Activated CD4-positive, alpha-beta T cell treated with anti-CD3 and anti-CD28 coated beads, Interleukin-10, Interleukin-2, amounts not matched to agents 100 ng/mL and 50 ng/mL, durations not matched to agents 16 hours and 8 hours (primary cell): ENCODE measurements around the gene ANGPTL2.
"Not testable (repeated sequence)": the region's sequence is repeated elsewhere in the genome, so short reads cannot be mapped to it uniquely, and the experiment has no call there.

Source experiments
- DNase-seq: peaks from one replicate; pipeline ENCODE4 v3.0.0-alpha.2; 2020

The ANGPTL2 gene

DNA sequence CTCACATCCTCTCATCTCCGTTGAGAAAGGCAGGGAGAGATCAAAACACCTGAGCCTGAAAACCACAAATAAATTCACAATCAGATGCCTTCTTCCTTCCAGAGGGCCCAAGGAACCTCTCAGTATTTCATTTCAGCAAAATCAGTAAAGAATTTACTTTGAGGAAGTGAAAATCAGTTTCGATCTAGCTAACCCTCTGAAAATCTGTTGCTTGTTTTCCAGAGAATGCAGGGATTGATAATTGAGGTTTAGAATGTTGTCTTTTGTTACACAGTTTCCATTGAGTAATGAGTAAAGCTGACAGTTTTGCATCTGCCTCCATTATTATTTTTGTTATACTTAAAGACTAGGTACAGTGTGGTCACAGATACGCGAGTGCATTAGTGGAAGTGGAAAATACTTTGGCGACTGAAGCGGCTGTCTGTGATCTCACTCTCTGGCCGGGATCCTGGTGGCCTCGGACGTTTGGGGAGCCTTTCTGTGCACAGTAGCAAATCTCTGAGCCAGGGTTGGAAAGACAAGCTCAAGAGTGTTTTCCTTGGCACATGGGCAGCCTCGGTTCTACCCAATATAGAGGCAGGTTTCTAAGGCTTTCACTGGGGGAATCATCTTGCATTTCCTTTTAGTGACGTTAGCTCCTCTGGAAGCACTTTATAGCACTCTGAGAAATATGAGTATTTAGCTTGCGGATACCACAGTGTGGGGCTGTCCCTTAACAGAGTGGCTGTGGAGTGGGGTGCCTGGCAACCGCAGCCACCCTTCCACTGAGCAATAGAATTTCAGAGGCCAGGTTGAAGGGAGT, 32.2 kb upstream of the ANGPTL2 start:
- peak; percentile 79 for DNase-seq

DNA sequence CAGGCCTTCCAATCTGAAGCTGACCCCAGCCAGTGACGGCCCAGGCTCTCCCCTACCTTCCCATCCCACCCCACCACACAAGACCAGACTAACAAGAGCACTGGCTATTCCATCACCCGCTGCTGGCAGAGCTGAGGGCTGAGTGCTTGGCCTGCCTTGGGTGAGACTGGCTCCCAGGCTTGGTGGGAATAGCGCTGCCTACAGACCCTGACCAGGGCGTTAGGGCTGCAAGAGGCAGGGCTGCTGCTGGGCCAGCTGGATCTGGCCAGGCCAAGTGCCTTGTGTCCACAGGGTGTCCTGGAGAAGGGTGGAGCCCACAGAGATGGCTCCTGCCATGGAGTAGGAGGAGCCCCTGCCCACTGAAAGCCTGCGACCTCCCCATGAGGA, 31.6 kb upstream of the ANGPTL2 start:
- no peak for DNase-seq

DNA sequence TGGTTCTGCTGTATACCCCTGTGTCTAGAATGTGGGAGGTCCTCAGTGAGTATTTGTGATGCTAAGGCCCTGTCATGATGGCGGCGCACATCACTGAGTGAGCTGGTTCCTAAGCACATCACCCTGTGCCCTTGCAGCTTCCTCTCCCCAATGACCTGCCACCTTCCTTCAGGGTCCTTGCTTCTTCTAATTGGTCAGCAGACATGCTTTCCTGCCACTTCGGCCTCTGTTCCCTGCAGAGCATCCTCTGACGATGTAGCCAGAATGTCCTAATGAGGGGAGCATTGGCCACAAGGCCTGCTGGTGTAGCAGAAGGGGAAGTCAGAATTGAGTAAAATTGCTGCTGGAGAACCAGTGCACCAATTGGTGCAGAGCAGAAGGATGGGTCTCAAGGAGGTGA, 31.1 kb upstream of the ANGPTL2 start:
- DNase-seq = no peak

DNA sequence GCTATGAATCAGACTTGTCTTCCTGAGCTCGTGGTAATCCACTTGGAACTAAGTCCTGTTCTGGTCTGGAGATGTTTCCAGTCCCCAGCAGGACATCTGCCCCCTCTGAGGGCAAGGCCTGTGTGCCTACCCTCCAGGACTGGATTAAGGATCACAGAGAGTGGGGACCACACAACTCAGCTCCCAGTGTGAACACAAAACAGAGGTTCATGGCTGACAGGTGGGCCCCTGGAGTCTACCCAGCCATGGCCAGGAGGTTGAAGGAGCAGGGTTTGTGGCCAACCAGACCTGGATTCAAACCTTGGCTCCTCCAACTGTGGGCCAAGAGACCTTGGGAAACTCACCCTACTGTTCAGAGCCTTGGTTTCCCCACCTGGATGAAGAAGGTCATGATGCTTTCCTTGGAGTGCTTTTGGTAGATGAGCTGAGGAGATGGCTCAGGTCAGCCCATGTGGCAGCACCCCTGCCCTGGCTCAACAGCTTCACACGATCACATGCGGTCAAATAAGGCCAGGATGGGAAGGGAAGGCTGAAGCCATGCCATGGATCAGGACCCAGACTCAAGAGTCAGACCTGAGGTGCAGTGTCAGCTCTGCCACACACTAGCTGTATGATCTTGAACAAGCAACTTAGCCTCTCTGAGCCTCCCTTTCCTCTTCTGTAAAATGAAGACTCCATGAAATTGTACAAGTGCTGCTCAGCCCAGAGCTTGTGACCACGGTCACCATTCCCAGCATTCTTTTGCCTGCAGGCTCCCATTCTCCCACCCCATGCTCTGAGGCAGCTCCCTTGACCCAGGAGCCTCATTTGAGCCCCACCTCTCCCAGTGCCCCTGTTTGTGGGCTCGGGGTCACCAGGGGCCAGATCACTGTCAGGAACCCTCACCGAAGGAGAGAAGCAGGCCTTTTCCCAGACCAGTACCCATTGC, 27.3 kb upstream of the ANGPTL2 start:
- DNase-seq = no peak

DNA sequence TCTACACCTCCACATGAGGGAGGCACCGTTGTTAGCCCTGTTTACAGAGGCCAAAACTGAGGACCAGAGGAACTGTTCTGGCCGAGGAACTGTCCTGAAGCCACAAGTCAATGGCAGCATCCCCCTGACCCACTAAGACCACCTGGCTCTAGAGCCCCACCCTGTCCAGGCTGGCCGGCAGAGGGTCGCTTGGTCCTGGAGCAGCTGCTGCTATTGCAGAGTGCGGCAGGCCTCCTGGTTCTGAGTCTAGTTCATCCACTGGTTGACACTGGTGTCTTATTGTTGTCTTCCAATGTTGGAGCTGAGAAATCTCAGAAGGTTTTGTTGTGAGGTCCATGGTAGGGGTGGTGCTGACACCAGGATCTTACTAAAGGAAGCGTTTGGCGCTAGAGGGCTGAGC, 26.6 kb upstream of the ANGPTL2 start:
- DNase-seq = no peak

DNA sequence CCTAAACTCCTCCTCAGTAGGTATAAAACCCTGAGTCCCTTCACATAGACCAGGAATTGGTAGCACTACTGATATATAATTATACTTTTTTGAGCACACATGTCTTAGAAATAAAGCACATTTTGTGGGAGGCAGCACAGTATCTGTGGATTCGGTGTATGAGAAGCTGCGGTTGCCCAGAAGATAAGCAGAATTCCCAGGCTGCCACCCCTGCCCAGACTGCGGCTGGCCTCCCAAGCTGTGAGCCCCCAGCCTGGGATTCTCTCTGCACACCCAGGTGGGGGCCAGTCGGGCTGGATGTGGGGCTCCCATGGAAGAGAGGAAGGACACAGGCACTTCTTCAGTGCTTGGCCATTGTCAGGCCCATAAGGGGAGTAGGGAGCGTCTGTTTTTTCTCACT, 25.6 kb upstream of the ANGPTL2 start:
- DNase-seq = no peak

DNA sequence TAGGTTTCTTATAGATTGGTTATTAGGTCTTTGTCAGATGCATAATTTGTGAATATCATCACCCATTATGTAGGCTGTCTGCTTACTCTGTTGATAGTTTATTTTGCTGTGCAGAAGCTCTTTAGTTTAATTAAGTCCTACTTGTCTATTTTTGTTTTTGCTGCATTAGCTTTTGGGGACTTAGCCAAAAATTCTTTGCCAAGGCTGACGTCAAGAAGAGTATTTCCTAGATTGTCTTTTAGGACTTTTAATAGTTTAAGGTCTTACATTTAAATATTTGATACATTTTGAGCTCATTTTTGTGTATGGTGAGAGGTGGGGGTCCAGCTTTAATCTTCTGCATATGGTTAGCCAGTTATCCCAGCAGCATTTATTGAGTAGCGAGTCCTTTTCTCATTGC, 24.8 kb upstream of the ANGPTL2 start:
- no peak for DNase-seq

DNA sequence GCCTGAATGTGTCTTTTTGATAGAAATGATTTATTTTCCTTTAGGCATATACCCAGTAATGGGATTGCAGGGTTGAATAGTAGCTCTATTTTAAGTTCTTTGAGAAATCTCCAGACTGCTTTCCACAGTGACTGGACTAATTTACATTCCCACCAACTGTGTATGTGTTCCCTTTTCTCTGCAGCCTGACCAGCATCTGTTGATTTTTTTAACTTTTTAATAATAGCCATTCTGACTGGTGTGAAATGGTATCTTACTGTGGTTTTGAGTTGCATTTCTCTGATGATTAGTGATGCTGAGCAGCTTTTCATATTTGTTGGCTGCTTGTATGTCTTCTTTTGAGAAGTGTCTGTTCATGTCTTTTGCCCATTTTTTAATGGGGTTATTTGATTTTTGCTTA, 24.4 kb upstream of the ANGPTL2 start:
- not testable (repeated sequence) for DNase-seq

DNA sequence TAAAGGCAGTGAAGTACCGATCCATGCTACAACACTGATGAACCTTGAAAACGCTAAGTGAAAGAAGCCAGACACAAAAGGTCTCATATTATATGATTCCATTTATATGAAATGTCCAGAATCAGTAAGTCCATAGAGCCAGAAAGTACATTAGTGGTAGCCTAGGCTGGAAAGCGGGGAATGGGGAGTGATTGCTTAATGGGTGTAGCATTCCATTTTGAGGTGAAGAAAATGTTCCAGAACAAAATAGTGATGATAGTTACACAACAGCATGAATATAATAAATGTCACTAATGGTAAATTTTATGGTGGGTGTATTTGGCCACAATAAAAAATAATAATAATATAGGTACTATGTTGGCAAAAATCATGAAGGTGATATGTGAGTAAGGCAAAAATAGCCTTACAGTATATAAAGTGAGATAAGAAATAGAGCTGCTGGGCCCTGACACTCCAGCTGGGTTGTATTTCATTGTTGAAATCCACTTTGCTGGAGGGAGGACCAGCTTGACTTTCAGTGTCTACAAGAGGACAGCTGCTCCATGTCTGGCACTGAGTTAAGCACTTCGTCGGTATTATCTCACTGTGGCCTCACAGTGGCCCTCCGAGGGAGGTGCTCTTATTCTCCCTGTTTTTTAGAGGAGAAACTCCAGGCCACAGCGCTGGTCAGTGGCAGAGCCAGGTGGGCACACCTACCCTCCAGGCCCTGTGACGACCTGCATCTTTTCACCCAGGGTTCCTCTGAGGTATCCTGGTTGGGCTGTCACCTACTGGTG, 22.4 kb upstream of the ANGPTL2 start:
- no peak for DNase-seq

DNA sequence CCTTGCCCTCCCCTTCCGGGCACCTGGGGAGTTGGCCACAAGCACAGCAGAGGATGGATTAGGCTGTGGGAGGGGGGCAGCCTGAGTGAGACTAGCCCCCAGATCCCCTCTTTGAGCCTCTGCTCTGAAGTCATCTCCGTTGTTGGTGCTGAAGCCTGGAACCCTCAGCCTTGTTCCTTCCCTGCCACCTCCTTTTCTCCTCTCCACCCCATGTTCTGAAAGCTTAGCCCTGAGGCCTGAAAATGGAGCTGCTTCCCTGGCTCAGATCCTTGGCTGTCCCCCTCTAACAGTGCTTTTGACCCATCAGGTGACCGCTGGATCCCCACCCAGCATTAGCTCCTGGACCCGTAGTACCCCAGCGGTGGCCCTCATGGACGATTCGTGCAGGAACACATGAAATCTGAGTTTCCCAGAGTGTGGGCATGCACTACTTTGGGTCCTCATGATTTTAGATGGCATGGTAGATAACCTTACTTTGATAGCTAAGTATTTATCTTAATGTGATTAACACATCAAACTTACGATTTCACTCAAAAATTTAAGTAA, 21.6 kb upstream of the ANGPTL2 start:
- no peak for DNase-seq

DNA sequence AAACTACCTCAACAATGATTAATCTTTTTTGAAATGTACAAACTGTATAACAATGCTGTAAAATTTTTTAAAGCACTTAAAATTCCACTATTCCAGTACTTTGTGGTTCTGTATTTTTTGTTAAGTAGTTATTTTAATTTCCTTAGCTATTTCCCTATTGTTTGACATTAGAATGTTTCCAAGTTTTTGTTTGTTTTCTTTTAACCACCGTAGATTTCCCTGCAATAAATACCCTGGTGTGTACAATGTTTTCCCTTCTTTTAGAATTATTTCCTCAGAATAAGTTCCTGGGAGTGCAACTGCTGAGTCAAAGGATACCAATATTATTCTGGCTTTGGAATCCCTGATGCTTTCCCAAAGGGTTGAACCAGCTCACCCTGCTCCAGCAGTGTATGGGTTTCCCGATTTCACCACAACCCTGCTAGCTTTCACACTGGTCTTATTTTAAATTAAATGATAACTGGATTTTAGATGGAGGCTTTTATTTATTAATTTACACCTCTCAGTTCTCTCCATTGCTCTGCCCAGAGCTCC, 20.6 kb upstream of the ANGPTL2 start:
- no peak for DNase-seq

DNA sequence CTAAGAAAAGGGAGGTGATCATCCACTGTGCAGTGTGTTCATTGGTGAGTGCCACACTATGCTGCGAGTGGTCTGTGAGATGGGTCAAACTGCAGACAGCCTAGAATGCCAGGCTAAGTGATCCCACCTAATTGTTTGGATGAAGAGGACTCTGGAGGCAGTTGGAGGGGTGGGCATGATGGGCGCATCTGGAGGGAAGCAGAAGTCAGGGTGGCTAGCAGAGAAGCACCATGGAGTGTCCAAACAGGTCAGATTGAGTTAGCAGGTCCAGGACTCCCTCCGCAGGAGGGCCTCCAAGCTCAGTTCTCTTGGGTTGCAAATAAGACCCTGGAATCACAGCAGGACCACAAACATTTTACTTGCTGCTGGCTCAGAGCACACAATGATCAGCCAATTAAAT, 19.9 kb upstream of the ANGPTL2 start:
- no peak for DNase-seq

DNA sequence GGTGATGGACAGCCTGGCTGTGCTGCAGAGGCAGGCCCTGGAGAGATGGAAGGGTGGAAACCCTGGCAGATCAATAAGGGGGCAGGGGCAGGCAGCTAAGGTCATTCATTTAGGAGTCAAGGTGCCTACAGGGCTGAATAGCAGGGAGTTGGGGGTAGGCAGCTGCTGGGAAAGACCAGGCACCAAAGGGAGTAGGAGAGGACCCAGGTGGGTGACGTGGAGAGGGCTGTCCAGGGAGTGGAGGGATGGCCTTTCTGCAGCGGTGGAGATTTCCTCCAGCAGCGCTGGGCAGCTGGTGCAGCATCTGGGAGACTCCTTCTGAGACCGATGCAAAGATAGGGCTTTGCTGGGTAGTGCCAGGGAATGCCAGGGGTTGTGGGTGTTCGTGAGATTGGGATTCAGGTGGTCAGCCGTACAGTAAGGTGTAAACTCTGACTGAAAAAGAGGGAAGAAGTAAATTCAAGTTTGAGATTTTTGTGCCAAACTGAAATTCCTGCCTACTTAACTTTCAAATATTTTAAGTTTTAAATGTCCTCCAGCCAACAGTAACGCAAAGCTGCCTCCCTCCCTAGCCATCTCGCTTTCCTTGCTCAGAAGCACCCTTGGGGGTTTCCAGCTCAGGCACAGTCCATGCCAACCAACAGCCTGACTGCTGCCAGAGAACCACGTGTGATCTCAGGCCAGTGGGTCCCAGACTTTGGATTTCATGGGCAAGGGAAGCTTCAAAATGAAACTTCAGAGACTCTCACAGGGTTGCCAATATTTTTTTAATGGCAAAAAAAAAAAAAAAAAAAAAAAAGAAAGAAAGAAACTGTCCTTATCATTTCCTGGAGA, 18.6 kb upstream of the ANGPTL2 start:
- DNase-seq = no peak

DNA sequence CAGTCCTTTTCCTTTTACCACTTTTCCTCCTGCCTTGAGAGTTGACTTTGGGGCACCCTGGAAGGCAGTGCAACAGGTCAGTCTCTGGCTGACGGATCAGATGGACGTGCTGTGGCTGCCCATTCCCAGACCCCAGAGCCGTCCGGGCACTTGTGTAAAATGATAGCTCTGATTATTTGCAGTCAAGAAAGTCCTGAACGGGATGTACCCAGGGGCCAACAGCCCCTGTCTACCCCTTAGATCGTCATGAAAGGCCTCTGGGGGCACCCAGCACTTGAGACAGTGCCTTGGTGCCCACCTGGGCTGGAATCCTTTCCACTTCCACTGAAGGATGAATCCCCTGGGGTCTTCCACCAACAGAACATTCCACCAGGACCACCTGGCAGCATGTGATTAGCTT, 17.7 kb upstream of the ANGPTL2 start:
- DNase-seq = no peak

DNA sequence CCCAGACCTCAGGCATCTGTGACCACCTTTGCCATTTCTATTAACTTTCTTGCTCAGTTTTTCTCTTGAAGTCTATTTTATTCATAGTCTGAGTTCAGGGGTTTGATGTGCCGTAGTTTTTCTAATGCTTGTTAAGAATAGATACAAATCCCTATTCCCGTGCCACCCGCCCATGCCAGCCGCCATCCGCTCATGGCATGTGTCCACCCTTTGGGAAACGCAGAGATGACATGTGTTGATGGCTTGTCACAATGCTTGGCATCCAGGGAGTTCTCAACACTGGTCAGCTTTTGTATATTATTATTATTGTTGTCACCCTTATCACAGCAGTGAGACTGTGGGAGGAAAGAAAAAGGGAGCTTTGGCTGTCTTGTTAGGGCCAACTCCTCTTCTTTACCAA, 17.3 kb upstream of the ANGPTL2 start:
- no peak for DNase-seq

DNA sequence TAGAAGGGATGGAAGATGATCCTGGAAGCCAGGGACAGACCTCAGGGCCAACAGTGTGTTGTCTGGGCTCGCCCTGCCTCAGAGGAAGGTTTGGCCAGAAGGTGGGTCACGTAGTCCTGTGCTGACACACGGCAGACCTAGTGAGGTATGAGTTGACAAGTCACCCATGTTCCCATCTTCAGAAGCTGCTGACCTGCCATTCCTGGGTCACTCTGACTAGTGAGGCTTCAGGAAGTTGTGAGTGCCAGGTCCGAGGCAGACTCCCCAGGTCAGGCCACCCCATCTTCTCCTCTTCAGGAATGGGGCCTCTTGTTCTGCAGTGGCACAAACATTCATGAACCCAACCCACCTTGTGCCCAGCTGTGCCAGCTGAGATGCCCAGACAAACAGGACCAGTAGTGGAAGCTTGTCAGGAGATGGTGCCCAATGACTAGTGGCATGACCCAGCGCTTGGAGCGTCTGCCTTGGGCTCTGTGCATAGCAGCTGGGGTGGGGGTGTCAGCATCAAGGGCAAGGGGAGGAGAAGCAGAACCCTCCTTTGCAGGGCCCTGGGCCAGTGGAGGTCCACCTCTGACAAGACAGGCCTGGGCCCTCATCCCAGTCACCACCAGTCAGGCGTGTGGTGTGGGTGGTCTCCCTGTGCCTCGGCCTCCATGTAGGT, 16.8 kb upstream of the ANGPTL2 start:
- DNase-seq = no peak

DNA sequence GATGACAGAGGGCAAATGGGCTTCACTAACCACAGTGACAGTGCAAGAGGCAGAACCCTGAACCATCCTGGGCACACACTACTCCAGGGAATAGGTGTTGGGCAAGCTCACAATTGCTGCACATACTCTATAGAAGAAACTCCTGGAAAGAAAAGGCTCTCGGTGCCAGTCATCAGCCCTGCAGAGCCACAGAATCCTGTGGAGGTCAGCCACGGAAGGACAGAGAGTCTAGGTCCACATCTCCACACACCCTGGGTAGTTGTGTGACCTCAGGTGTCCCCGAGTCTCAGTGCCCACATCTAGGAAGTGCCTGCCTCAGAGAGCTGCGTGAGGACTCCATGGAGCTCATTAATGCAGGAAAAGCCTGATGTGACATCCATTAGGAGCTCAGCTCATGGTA, 16.0 kb upstream of the ANGPTL2 start:
- DNase-seq = no peak

DNA sequence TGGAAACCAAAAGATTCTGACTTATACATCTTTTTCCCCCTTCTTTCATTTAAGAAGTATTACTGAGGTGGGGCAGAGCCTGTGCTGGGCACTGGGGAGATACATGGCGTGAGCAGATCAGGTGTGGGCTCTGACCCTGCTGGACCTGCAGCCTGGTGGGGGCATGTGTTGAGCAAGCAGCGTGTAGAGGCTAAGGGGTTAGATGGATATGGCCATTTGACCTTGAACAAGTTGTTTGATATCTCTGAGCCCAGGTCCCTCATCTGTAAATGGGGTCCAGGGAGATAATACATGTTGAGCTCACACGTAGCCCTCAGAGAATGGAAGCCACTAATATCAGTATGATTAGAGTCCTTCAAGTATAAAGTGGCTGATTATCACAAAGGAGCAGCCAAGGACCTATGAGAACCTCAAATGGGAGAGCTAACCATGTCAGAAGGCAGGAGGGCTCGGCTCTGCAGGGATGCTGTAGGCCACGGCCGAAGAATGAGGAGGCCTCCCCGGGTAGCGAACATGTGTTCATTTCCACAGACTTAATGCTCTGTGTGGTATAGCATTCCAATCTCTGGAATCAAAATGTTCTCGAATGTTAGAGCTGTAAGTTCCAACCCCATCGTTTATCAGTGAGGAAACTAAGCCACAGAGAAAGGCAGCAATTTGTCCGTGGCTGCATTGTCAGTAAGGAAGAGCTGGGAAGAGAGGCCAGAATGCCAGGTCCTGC, 15.4 kb upstream of the ANGPTL2 start:
- no peak for DNase-seq

DNA sequence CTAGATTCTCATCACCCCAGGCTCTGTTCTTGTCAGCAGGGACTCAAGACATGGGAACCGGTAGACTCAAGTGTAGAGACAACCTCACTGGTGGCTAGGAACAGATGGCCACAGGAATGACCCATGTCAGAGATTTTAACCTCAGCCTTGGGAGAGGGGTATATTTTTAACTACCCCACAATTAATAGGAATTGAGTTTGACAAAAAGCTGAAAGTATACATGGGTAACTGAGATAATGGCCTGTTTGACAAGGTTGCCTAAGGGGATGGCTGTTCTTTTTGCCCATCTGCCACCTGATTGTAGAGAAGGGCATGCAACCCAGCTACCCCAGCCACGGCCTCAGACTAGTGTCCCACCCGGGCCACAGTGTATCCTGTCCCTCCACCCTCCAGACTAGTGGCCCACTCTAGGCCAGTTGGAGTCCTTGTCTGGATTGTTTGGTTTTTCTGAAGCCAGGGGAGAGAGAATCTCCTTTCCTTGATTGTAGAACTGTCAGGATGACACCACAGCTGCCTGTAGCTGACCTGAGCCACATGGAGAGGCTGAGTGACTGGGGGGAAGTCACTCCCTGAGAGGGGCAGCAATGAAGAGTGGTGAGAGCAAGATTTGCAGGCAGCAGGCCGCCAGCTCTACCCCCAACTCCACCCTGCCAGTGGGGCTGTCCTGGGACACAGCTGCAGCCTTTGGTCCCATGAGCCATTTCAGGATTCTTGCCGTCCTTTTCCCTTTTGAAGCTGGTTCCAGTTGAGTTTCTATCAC, 14.6 kb upstream of the ANGPTL2 start:
- DNase-seq = no peak
